GM06990 (cell line): Measurements from ENCODE around the gene SNX32.

Source experiments
- DNase-seq: peaks from one replicate; pipeline ENCODE4 v3.0.0-alpha.2; 2011; ENCODE audit not compliant: insufficient read length; ENCODE audit errors: extremely low read depth
- H3K27me3 ChIP-seq: replicated peaks from 2 replicates; pipeline ENCODE4 v1.6.0; 2011; ENCODE audit warnings: low read length; ENCODE audit not compliant: control insufficient read depth, insufficient read depth
- H3K36me3 ChIP-seq: 2 replicates; pipeline ENCODE4 v1.5.1; 2011; ENCODE audit warnings: low read length; ENCODE audit not compliant: control insufficient read depth, insufficient read depth
- H3K4me3 ChIP-seq: replicated peaks from 2 replicates; pipeline ENCODE4 v1.5.1; 2011; ENCODE audit warnings: low read depth, mild to moderate bottlenecking, control low read depth, low read length
- CTCF ChIP-seq: IDR thresholded peaks from 2 replicates; pipeline ENCODE4 v1.5.1; 2011; ENCODE audit warnings: low read length, control low read depth, mild to moderate bottlenecking, inconsistent platforms; ENCODE audit not compliant: insufficient read depth, poor library complexity, severe bottlenecking

The SNX32 gene

GRCh38 chr11:65898656-65899355 is 65.0 kb downstream of the SNX32 start:
- peak overlapping the region; percentile 89 for H3K4me3 ChIP-seq
- H3K27me3 ChIP-seq: no peaks in the 10 kb centered on the region; the same call in 1 of the 2 replicates
- TF ChIP-seq CTCF: no peak
- H3K36me3 ChIP-seq: no peaks in the 10 kb centered on the region; the same call in none of the 2 replicates
- DNase-seq: no peak

- peak; percentile 21 for TF ChIP-seq CTCF
- Histone ChIP-seq H3K4me3 (peak overlapping the region; percentile 89), H3K36me3 (no peaks in the 10 kb centered on the region; the same call in none of the 2 replicates), H3K27me3 (no peaks in the 10 kb centered on the region; the same call in 1 of the 2 replicates)
- peak; percentile 63 for DNase-seq
These were observed 65.8 kb downstream of the SNX32 start for GRCh38 chr11:65899356-65900124.

- peak within 1 kb of the TSS; percentile 89 for H3K4me3 ChIP-seq
- TF ChIP-seq CTCF: no peak
- H3K36me3 ChIP-seq: no peaks in the 10 kb centered on the region; the same call in none of the 2 replicates
- no peaks in the 10 kb centered on the region; the same call in 1 of the 2 replicates for H3K27me3 ChIP-seq
- peak; percentile 93 for DNase-seq
These were observed 66.5 kb downstream of the SNX32 start, which contains the start of gene FOSL1 for GRCh38 chr11:65900125-65900898. Gene FOSL1 (minus strand): TSS chr11:65900388. CDS start chr11:65900339, 49 bp downstream.

- Histone ChIP-seq H3K36me3 (no peaks in the 10 kb centered on the region; the same call in none of the 2 replicates), H3K4me3 (no peak overlapping the region), H3K27me3 (no peaks in the 10 kb centered on the region; the same call in 1 of the 2 replicates)
- DNase-seq: no peak
- TF ChIP-seq CTCF: no peak
These were observed 67.1 kb downstream of the SNX32 start for GRCh38 chr11:65900899-65901180.

- Histone ChIP-seq H3K4me3 (no peak overlapping the region), H3K27me3 (no peaks in the 10 kb centered on the region; the same call in 1 of the 2 replicates), H3K36me3 (no peaks in the 10 kb centered on the region)
- DNase-seq: no peak
- TF ChIP-seq CTCF: no peak
These were observed 69.3 kb downstream of the SNX32 start for GRCh38 chr11:65903068-65903481.
